Kidney epithelial cell (primary cell): ENCODE data around the gene PPP1R13L. TPM values are rescaled to one million over a fixed set of nuclear protein-coding genes. Genes with fewer than 3 reads are reported as not detected.

ENCODE experiments used
- DNase-seq: peaks from one replicate; pipeline ENCODE4 v3.0.0-alpha.2; 2010; ENCODE audit warnings: low read depth
- H3K27me3 ChIP-seq: 2 replicates; pipeline ENCODE4 v1.6.0; 2011; ENCODE audit warnings: low read length; ENCODE audit not compliant: control insufficient read depth, insufficient read depth
- H3K36me3 ChIP-seq: 2 replicates; pipeline ENCODE4 v1.5.1; 2011; ENCODE audit warnings: low read length; ENCODE audit not compliant: control insufficient read depth, insufficient read depth
- H3K4me3 ChIP-seq: 2 replicates; pipeline ENCODE4 v1.5.1; 2011; ENCODE audit warnings: low read depth, mild to moderate bottlenecking, control low read depth, low read length
- CTCF ChIP-seq: IDR thresholded peaks from 2 replicates; pipeline ENCODE4 v1.5.1; 2011; ENCODE audit warnings: mild to moderate bottlenecking, moderate library complexity, low read length, control low read depth, inconsistent platforms; ENCODE audit not compliant: insufficient read depth, poor library complexity, severe bottlenecking
- total RNA-seq: library from RNA; depleted of rRNA; stranded (reverse); fragments of >200 nt; gene quantifications from 2 replicates; pipeline ENCODE4 v1.2.3, GENCODE V29; 2015

The PPP1R13L gene
- total RNA-seq, 1 donor from 2014 or later = 30.9 TPM

GRCh38 chr19:45355402-45355801 is 49.5 kb downstream of the PPP1R13L start:
- Histone ChIP-seq H3K27me3 (no peaks in the 10 kb centered on the region), H3K36me3 (peaks cover 1% of the 10 kb centered on the region), H3K4me3 (no peak overlapping the region)
- DNase-seq = no peak
- TF ChIP-seq CTCF = no peak

GRCh38 chr19:45354241-45354842 is 50.5 kb downstream of the PPP1R13L start:
- H3K27me3 ChIP-seq = no peaks in the 10 kb centered on the region
- DNase-seq = no peak
- no peak overlapping the region for H3K4me3 ChIP-seq
- peaks cover 1% of the 10 kb centered on the region for H3K36me3 ChIP-seq
- no peak for TF ChIP-seq CTCF

- Histone ChIP-seq H3K36me3 (peaks cover 1% of the 10 kb centered on the region), H3K27me3 (peaks cover under 1% of the 10 kb centered on the region), H3K4me3 (no peak overlapping the region)
- DNase-seq = no peak
- TF ChIP-seq CTCF = no peak
Measured at GRCh38 chr19:45352914-45353796, 51.7 kb downstream of the PPP1R13L start.

GRCh38 chr19:45352471-45352870 is 52.4 kb downstream of the PPP1R13L start:
- no peak overlapping the region for H3K4me3 ChIP-seq
- no peak for DNase-seq
- peaks cover 7% of the 10 kb centered on the region for H3K27me3 ChIP-seq
- peaks cover 1% of the 10 kb centered on the region for H3K36me3 ChIP-seq
- TF ChIP-seq CTCF = no peak

GRCh38 chr19:45352062-45352461 is 52.8 kb downstream of the PPP1R13L start:
- Histone ChIP-seq H3K4me3 (no peak overlapping the region), H3K27me3 (peaks cover 9% of the 10 kb centered on the region), H3K36me3 (peaks cover 1% of the 10 kb centered on the region)
- TF ChIP-seq CTCF = no peak
- no peak for DNase-seq
